NCI-H345 (cell line): Measurements from ENCODE around the gene GGT7.
"Not testable (repeated sequence)": the region's sequence is repeated elsewhere in the genome, so short reads cannot be mapped to it uniquely, and the experiment has no call there.

Experiments used
- DNase-seq: peaks from one replicate; lab custom pipeline; 2025; lab: John Stamatoyannopoulos, UW

Gene GGT7

DNA sequence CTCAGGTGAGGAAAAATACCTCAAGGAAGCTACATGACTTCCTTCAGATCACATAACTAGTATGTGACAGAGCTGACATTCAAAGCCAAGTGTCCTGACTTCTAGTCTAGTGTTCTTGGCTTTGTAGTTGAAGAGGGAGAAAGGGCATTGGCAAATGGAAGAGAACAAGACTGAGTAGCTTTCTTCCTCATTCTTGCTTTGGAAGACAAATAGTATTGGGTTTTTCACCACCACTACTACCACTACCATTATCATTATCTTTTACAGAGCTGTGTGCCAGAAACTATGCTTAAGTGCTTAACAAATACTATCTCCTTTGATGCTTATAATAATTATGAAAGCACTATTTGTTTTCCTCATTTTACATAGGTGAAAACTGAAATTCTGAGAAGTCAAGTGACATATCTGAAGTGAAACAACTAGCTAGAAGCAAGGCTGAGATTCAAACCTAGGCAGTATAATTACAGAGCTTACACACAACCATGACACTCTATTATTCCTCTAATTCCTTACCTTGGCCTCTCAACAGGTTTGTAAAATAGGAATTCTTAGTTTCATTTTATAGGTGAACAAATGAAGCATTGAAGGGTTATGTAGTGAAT is 10.5 kb upstream of the GGT7 start:
- DNase-seq: no peak

DNA sequence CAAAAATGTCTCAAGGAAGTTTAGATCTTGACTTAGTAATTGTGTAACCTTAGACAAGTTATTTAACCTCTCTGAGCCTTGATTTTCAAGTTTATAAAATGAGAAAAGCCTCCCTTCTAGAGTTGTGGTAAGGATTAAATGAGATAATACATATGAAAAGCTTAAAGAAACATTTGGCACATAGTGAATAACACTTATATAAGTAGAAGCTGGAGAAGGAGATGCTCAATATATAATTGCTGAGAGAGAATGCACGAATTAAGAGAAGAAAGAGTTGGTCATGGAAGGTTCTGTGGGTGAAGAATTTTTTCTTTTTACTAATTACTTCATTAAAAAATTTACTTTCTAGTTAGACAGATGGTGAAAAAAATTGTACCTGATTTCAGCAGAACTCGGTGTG is 9.0 kb upstream of the GGT7 start:
- DNase-seq: no peak

DNA sequence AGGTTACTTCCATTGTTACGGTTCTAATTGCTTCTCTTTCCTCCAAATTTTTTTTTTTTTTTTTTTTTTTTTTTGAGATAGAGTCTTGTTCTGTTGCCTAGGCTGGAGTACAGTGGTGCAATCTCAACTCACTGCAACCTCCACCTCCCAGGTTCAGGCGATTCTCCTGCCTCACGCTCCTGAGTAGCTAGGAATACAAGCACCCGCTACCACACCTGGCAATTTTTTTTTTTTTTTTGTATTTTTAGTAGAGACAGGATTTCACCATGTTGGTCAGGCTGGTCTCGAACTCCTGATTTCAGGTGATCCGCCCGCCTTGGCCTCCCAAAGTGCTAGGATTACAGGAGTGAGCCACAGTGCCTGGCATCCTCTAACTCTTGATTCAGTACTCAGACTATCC is 8.3 kb upstream of the GGT7 start:
- not testable (repeated sequence) for DNase-seq

DNA sequence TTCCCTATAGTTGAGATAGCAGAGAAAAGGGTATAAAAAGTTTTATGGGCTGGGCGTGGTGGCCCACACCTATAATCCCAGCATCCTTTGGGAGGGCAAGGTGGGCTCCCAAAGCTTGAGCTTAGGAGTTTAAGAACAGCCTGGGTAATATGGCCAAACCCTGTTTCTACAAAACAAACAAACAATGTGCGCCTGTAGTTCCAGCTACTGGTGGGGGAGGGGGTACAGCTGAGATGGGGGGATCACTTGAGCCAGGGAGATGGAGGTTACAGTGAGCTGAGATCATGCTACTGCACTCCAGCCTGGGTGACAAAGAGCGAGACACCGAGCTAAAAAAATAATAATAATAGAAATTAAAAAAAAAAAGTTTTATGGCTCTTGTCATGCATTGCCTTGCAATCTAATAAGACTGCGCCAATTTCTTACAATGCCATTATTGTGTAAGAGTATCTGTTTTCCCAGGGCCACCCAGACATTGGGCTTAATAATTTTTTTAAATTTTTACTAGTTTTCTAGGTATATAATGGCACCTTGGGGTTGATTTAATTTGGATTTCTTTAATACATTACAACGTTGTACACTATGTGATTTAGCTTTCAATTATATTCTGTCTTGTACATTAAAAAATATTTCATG is 7.7 kb upstream of the GGT7 start:
- no peak for DNase-seq

DNA sequence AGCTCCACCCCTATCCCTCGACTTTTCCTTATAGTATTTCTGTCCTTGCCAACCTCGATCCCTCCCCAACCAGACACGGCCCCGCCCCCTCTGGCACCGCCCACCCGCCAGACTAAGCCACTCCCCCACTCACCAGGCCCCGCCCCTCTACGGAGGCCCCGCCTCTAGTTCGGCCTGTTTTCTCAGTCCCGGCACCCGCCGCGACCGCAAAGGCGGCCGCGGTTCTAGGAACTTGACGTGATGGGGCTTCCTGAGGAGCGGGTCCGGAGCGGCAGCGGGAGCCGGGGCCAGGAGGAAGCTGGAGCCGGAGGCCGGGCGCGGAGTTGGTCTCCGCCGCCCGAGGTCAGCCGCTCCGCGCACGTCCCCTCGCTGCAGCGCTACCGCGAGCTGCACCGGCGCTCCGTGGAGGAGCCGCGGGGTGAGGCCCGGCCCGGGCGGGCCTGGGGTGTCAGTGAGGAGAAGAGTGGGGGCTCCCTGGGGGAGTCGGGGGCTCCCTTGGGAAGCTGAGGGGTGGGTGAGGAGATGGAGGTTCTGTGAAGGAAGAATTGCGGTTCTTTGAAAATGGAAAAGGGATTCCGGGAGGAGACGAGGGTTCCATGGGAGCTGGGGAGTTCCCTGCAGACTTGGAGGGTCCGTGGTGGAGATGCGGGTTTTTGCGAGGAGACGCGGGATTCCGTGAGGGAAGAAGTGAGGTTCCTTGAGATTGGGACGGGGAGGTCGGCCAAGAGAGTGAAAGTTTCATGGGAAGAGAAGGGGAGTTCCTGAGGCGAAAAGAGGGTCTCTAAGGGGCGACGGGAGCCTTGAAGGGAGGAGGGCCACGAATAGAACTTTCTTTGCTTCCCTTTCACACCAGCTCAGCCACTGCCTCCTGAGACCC is 4.0 kb upstream of the GGT7 start, which contains the start of gene ACSS2:
TSS of gene ACSS2 (plus strand) at position 207 of the 877 bp plus-strand sequence. CDS start at position 241, 34 bp downstream.
- no peak for DNase-seq

DNA sequence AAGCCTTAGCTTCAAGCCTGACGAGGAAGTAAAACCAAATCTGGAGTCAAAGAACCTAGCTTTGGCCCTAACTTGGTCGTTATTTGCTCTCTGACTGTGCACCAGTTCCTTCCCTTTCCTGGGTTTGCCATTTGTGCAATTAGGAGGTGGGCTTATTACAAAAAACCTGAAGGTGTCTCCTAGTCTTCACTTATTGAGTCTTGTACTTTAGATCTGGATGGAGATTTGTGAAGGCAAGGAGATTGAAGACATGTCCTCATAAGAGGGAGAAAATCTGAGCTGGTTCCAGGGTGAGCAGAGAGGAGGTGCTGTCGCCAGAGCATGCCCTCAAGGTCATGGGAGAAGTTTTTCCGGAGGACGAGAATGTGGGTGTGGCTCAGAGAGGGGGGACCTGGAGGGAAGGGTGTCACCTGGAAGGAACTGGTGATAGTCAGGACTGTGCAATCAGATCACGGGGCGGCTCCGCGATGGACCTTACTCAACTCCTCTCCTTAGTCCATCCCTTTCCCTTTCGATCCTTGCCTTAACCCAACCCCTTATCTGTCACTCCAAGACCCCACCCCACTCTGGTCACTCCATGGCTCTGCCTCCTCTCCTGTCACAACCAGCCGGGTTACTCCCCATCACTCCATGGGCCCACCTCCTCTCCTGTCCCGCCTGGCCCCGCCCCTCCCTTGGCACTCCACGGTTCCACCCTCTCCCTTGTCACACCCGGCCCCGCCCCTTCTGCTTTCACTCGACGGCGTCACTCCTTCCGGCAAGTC is 3.2 kb upstream of the GGT7 start:
- peak; percentile 99 for DNase-seq

DNA sequence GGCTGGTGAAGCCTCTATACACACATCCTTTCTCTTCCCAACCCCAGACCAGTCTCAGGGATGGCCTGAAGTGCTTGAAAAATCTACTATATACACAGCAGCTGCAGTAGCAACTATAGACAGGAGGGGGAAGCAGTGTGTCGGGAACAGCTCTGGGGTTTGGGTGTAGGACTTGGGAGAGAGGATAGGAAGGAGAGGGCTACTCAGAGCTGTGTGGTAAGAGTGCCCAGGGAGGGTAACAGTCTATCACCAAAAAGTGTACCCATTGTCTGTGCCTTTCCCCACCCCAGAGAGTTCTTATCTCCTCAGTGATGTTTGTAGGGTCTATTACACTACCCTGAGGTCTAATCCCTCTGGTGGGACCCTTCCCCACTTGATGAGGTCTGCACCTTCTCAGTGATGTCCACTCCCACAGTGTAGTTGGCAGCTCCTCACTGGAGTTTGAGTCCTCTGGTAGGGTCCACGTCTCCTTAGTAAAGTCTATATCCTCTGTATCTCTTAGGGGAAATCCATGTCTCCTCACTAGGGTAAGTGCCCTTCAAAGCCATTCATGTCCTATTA is 1.5 kb upstream of the GGT7 start:
- DNase-seq: peak; percentile 90

DNA sequence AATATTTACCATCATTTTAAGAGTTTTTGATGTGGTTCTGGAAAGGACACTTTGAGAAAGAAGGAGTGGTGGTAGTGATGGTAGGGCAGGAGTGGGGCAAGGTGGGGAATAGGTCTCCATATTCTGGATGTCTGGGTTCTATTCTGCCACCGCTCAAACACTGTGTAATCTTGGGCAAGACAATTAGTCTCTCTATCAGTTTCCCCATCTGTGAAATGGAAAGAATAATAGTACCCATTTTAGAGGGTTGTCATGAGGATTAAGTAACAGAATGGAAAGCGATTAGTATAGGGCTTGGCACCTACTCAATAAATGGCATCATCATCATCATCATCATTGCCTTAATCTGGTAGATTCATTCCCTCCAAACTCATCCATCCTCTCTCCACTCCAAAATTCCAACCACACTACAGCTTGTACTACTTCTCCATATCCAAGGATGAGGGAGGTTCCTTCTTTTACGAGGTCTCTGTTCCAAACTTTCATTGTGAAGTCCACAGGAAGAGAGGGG is 982 bp upstream of the GGT7 start:
- no peak for DNase-seq

DNA sequence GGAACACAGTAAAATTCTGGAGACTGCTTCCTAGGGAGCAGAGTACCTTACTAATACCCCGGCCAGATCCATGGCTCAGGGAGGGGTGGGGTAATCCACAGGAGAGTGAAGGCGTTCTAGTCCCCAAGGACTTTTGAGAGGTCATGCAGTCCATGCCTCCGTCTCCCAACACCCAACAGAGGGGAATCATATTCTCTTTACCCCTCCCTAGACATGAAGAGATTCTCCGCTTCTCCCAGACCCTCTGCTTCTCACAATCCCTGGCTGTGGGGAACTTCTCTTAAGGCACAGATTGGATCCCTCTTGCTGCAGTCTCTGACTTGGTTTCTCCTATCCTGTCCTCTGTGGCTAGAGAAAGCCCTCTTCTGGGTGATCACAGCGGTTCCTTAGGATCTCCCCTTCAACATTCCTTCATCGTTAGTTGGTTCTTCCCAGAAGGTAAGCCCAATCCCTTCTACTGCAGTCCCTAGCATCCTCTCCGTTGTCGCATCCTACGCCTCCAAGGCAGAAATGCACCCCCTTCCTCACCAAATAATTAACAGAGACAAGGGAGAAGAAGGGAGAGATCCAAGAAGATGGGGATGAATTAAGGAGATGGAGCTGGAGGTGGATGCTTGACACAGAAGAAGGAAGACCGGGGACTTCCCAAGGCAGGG is 562 bp downstream of the GGT7 start:
- DNase-seq: no peak

DNA sequence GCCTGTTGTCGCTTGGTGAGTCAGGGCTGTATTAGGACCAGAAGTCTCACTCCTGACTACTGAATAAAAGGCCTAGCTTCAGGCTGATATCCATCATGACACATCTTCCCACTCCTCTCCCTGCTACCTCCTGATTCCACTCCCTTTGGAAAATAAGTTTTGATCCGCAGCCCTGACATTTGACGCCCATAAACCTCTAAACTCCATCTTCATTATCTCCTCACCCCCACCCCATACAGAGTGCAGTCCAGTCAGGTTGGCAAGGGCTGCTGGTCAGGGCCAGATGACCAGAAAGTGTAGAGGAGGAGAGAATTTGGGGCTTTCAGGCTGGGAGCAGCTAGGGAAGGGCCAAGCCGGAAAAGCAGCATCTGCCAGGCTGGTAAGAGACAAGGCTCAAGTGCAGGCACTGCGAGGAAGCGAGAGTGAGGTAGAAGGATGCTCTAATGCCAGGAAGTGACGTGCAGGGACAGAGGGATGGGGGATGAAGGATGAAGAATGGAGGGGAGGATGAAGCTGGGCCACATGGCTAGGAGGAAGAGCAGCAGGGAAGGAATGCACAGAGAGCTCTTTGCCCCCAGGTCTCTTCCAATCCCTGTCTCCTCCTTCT is 1.2 kb downstream of the GGT7 start:
- DNase-seq: no peak

DNA sequence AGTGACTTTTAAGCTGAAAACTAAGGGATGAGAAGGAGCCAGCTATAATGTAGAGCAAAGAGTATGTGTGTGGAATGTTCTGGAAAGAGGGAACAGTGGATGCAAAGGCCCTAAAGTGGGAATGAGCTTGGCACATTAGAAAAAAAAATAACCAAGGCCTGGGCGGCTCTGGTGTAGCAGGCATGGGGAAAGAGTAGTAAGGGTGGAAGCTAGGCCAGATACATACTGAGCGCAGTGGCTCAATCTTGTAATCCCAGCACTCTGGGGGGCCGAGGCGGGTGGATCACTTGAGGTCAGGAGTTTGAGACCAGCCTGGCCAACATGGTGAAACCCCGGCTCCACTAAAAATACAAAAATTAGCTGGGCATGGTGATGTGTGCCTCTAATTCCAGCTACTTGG is 8.4 kb downstream of the GGT7 start:
- DNase-seq: no peak

DNA sequence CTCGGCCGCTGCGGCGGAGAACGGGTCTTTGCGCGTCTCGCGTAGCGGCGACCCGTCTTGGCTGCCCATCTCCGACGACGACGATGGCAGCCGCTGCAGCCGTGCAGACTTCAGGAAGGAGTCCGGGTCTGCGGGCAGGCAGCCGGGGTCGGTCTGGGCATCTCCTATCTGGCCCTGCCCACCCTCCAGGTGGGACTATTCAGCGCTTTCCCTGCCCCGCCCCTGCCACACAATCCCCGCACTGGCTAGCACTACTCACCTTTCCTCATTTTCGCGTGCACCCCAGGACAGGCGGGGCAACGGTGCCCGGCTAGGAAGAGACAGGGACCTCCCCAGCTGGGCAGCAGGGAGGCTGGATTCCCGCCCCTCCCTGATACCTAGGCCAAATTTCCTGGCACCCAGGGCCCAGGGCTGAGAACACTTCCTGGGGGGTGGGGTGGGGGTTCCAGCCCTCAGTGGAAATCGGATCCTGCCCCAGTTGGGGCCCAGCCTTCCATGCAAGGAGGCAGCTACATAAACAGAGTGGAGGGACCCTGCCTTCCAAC is 9.2 kb downstream of the GGT7 start:
- no peak for DNase-seq

DNA sequence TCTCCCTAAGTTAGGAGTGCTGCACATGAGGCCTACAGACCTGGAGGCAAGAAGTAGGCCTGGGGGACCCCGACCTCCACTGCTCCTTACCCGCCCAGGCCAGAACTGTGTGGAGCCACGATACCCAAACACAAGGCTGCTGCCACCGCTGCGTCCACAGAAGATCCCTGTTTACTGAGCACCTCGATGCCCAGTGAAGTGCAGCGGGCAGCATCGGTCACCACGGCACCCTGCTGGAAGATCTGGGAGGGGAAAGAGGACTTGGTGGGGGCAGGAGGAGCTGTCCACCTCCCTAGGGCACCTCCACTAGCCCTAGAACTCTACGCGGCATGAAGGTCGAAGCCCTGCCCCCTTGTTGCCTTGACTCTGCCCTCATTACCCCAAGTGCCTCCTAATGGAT is 9.9 kb downstream of the GGT7 start:
- DNase-seq: no peak

DNA sequence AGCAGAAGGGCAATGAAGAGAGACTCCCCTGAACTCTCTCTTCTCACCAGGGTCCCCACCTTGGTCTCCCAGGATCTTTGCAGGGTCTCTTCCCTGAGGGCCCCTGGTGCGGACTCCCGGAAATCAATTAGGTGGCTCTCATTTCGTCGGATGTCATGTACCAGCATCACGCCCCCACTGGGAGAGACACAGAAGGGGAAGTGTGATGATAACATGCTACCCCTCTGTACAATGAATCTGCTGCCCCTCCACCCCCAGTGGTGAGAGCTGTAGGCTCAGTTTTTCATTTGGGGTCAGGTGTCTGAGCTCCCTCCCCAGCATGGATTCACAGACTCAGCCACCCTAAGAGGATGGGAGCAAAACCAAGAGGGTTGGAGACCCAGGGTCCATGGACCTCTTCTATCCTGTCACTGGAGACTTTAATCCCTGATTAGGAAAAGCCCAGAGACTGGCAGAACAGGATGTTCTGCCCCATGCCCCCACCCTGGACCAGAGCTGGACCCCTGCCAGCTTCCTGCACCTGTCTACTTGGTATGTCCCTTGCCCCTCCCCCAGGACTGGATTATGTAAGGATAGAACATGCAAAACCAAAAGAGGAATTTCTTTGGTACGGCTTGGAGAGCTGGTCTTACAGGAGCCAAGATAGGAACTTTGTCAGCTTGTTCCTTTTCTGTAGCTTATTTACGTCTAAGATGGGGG is 11.1 kb downstream of the GGT7 start:
- peak; percentile 15 for DNase-seq

DNA sequence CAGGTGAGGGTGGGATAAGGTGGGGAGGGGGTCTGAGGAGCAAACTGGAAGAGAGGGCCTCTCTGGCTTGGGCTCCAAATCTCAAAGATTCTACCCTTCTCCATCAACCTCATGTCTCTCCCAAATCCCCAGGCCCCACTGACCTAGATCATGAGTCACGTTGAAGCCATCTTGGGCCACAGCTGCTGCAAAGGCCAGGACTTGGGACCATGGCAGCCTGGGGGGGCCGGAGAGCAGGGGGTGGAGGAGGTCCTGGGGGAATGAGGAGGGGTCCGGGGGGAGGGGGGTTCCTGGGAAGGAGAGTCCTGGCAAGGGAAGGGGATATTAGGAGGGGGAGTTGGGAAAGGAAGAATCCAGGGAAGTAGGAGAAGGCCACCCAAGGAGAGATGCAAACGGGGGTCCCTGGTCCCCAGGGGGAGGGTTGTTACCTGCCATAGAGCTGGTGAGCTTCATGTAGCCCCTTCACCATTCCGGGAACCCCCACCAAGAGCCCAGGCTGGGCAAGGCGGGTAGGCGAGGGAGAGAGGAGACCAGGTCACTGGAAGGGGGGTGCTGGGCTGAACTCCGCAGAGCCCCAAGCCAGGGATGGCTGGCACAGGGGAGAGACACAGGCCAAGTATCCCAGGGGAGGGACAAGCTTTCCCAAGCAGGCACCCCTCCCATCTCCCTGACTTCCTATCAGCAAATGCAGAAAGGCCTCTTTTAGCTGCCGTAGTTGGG is 12.7 kb downstream of the GGT7 start:
- no peak for DNase-seq

DNA sequence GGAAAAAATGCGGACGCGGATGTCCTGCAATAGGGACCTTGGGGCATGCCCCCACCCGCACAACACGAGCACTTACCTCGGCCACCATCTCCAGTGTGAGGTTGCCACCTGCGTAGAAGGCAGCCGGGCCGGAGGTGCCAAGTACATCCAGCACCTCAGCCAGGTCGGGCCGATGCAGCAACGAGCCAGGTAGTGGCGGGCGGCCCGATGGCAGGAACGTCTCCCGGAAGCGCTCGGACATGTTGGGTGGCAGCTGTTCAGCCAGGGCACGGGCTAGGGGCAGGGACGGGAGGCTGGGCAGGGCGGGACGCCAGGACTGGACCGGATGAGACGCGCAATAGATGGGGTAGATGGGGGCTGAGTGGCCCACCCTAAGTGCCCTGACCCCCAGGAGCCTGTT is 13.3 kb downstream of the GGT7 start:
- DNase-seq: no peak

DNA sequence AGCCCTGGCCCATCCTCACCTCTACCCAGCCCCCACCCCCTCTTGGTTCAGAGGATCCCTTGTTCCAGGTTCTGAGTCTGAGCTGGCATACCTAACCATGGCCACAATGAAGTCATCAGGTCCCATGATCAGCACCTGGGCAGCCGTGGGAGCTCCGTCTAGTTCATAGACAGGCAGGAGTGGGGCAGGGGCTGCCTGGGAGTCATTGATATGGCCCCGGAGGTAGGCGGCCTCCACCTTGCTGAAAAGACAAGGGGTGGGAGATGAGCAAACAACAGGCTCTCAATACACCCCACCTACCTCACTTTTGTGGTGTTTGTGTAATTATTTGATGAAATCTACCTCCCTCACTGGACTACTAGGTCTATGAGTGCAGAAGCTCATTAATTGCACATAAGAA is 20.4 kb downstream of the GGT7 start:
- no peak for DNase-seq

DNA sequence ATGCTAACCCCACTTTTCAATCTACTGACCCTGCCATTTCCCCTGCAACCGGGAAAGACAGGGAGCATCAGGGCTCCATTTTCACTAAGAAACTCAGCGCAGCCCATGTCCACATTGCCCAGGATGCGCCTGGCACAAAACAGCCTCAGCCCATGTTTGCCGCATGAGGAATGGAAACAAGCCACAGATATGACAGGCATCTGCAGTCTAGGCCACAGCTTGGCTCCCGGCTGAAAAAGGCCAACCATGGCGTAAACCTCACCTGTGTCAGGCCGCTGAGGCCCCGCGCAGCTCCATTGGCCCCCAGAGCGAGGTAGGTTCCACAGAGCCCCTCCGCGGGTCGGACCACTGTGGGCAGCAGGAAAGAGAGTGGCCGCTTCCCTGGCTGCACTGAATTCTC is 21.7 kb downstream of the GGT7 start:
- no peak for DNase-seq

DNA sequence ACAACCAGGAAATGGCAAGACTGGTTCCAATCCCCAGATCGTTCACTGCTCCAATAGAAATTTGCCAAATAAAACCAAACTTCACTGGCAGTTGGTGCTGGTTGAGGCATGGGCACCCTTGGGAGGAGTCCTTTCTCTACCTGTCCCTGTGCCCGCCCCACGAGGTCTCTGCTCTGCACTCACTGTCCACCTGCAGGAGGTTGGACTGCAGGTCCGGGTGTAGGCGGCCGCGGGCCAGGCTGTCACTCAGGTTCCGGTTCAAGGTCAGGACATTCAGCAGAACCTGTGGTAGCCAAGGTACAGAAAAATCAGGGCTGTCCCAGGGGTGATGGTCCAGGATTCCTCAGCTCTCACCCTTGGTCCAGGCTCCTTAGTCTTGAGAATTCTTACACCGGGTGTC is 22.9 kb downstream of the GGT7 start:
- no peak for DNase-seq
